OCI-LY7 (cell line): Measurements from ENCODE around the gene IL15RA. TPM values are rescaled to one million over a fixed set of nuclear protein-coding genes. Genes with fewer than 3 reads are reported as not detected.

Experiments used
- BruUV-seq: library from RNA; stranded (reverse); fragments of 400-500 nt; replicated peaks from 2 replicates; lab custom pipeline; 2021; lab: Mats Ljungman, UMichigan
- CTCF ChIA-PET: fragments of 300-600 bp; sonication (Branson Sonifier 250); formaldehyde crosslinking; loops from one replicate; lab custom pipeline; 2022; ENCODE audit warnings: antibody characterized with exemption; ENCODE audit not compliant: unreplicated experiment; lab: Charles Lee
- POLR2A ChIA-PET: fragments of 300-600 bp; sonication (Branson Sonifier 250); formaldehyde crosslinking; loops from one replicate; lab custom pipeline; 2022; ENCODE audit warnings: antibody characterized with exemption; lab: Charles Lee
- DNase-seq: peaks from one replicate; pipeline ENCODE4 v3.0.0-alpha.2; 2015; ENCODE audit warnings: low spot score
- H2AFZ ChIP-seq: fragments of 200-600 bp; sonication (generic), shearing (Covaris generic); 2 replicates; pipeline ENCODE4 v1.6.1; 2014; ENCODE audit warnings: mild to moderate bottlenecking, antibody characterized with exemption, low read length, moderate library complexity
- H3K27ac ChIP-seq: fragments of 200-600 bp; sonication (generic); 2 replicates; pipeline ENCODE4 v1.5.1; 2014; ENCODE audit warnings: mixed run types, low read depth, mild to moderate bottlenecking, moderate library complexity, low read length, inconsistent platforms; ENCODE audit not compliant: poor library complexity, severe bottlenecking
- H3K36me3 ChIP-seq: fragments of 200-600 bp; sonication (generic); 2 replicates; pipeline ENCODE4 v1.6.1; 2014; ENCODE audit warnings: mild to moderate bottlenecking, antibody characterized with exemption, low read length, moderate library complexity, mixed read lengths; ENCODE audit not compliant: insufficient read depth
- H3K4me1 ChIP-seq: fragments of 200-600 bp; sonication (generic); 2 replicates; pipeline ENCODE4 v1.5.1; 2014; ENCODE audit warnings: mild to moderate bottlenecking, low read length; ENCODE audit not compliant: insufficient read depth, poor library complexity, severe bottlenecking
- H3K4me2 ChIP-seq: fragments of 200-600 bp; sonication (generic); 2 replicates; pipeline ENCODE4 v1.6.1; 2014; ENCODE audit warnings: mild to moderate bottlenecking, low read length
- H3K4me3 ChIP-seq: fragments of 200-600 bp; sonication (generic); 2 replicates; pipeline ENCODE4 v1.5.1; 2014; ENCODE audit warnings: mild to moderate bottlenecking, low read depth, low read length; ENCODE audit not compliant: poor library complexity, severe bottlenecking
- H3K79me2 ChIP-seq: fragments of 200-600 bp; sonication (generic); 2 replicates; pipeline ENCODE4 v1.6.1; 2016; ENCODE audit warnings: low read depth, mild to moderate bottlenecking, low read length, moderate library complexity, mixed read lengths; ENCODE audit not compliant: insufficient read depth
- H3K9me2 ChIP-seq: fragments of 200-600 bp; sonication (generic); 2 replicates; pipeline ENCODE4 v1.6.1; 2016; ENCODE audit warnings: mild to moderate bottlenecking, low read length, mixed read lengths; ENCODE audit not compliant: insufficient read depth
- H3K9me3 ChIP-seq: fragments of 200-600 bp; sonication (generic); 2 replicates; pipeline ENCODE4 v1.6.1; 2014; ENCODE audit warnings: mild to moderate bottlenecking, mixed run types, low read length, mixed read lengths
- H4K20me1 ChIP-seq: fragments of 200-600 bp; sonication (generic); 2 replicates; pipeline ENCODE4 v1.6.1; 2014; ENCODE audit warnings: mild to moderate bottlenecking, antibody characterized with exemption, low read length, moderate library complexity, mixed read lengths; ENCODE audit not compliant: insufficient read depth
- CTCF ChIP-seq: fragments of 200-600 bp; sonication (generic); conservative IDR thresholded peaks from 2 replicates; pipeline ENCODE4 v1.5.1; 2014; ENCODE audit warnings: mild to moderate bottlenecking, antibody characterized with exemption, low read length, moderate library complexity, mixed read lengths
- EZH2phosphoT487 ChIP-seq: fragments of 200-600 bp; sonication (generic); IDR thresholded peaks from 2 replicates; pipeline ENCODE4 v1.6.1; 2018; ENCODE audit warnings: low read depth, borderline replicate concordance, mild to moderate bottlenecking, mixed run types, antibody characterized with exemption, low read length, moderate library complexity, mixed read lengths
- intact Hi-C: fragments of 100-400 bp; cut with micrococcal nuclease; formaldehyde crosslinking; loops from one replicate; pipeline ENCODE4 v1.10.0; 2022; ENCODE audit not compliant: unreplicated experiment
- total RNA-seq, 2 experiments: library from RNA; depleted of rRNA in 1 of 2; stranded (reverse); fragments of >200 nt in 1 of 2; shearing (Covaris generic) in 1 of 2; gene quantifications; 2 replicates each; pipeline ENCODE4 v1.2.3, GENCODE V29; 2014 to 2022

The IL15RA gene
- total RNA-seq, 2 experiments from 2014 or later: 5.9 to 14.5 TPM

- Histone ChIP-seq H2AFZ (no peak overlapping the region), H4K20me1 (no peaks in the 10 kb centered on the region), H3K4me2 (no peak overlapping the region), H3K9me3 (no peaks in the 10 kb centered on the region), H3K4me3 (no peak overlapping the region), H3K9me2 (no peaks in the 10 kb centered on the region), H3K79me2 (no peaks in the 10 kb centered on the region), H3K4me1 (no peaks in the 10 kb centered on the region), H3K27ac (no peak overlapping the region), H3K36me3 (no peaks in the 10 kb centered on the region)
- TF ChIP-seq EZH2phosphoT487 (no peak), CTCF (no peak)
- no TSS peak for BruUV-seq
- POLR2A ChIA-PET: interaction anchor here (0.6 to 0.8 kb wide), 2 partner anchors 25 to 121 kb away, joined by 3 to 7 read pairs; no protein-coding TSS in a partner anchor
- CTCF ChIA-PET: no interaction called here
- intact Hi-C loops: no loop called here
- DNase-seq: no peak
Measured at GRCh38 chr10:5951167-5951711, 26.1 kb downstream of the IL15RA start.

DNA sequence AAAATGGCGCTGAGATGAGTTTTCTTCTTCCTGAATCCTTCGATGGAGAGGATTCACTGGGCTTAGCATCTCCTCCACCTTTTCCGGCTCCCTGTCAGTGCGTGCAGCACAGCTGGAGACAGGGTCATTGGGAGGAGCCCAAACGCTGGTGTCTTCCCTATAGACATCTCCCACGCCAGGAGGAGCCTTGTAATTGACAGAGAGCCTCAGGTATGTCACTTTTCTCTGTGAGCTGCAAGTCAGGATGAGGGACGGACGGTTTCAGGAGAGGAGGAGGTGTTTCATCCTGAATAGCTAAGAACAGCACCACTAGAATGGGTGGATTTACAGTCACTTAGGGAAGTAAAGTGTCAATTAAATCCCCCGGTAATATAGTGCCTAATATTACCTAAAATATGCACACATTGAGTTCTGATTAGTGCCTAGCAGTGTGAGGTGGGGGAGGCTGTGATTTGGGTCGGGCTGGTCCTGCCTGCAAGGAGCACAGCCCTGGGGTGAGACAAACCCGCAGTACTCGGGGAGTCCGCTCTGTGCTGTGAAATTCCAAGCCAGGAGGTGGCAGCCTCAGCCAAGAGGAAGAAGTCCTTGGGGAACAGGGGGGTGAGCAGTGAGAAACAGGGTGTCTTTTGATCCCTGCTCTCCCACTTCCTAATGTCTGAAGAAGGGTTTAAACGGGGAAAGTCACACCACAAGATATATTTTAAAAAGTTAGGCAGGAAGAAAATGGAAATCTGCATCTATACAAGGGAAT, 28.2 kb downstream of the IL15RA start:
- Histone ChIP-seq H3K4me1 (no peaks in the 10 kb centered on the region), H3K4me2 (no peak overlapping the region), H3K36me3 (no peaks in the 10 kb centered on the region), H3K79me2 (no peaks in the 10 kb centered on the region), H3K9me3 (no peaks in the 10 kb centered on the region), H3K27ac (no peak overlapping the region), H2AFZ (no peak overlapping the region), H4K20me1 (no peaks in the 10 kb centered on the region), H3K9me2 (no peaks in the 10 kb centered on the region), H3K4me3 (no peak overlapping the region)
- CTCF ChIA-PET: no interaction called here
- intact Hi-C loops: loop anchor here (10.0 kb wide), 1 partner anchor 456 kb away; no protein-coding TSS in a partner anchor
- DNase-seq: peak; percentile 61
- TF ChIP-seq CTCF (peak; percentile 79), EZH2phosphoT487 (no peak)
- no TSS peak for BruUV-seq
- POLR2A ChIA-PET: no interaction called here

DNA sequence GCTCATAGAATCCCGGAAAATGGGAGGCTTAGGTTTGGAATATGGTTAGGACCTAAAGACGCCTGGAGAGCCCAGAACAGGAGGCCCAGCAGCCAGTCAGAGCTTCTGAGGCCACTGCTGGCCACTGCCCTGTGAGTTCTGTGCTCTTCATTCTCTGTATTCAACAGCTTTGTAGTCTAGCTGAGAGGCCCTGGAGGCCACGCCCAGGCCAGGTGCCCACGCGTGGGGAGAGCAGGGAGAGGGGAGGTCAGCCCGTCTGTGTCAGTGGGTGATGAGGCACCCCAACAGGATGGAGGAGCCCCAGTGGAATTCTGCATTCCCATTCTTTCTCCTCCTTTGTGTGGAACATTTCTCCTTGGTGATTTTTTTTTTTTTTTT, 29.1 kb downstream of the IL15RA start:
- intact Hi-C loops: loop anchor here (10.0 kb wide), 1 partner anchor 457 kb away; no protein-coding TSS in a partner anchor
- Histone ChIP-seq H4K20me1 (no peaks in the 10 kb centered on the region), H3K9me3 (no peaks in the 10 kb centered on the region), H3K4me3 (no peak overlapping the region), H3K36me3 (no peaks in the 10 kb centered on the region), H3K9me2 (no peaks in the 10 kb centered on the region), H3K27ac (no peak overlapping the region), H3K79me2 (no peaks in the 10 kb centered on the region), H3K4me1 (no peaks in the 10 kb centered on the region), H2AFZ (no peak overlapping the region), H3K4me2 (no peak overlapping the region)
- no peak for TF ChIP-seq EZH2phosphoT487
- no peak for TF ChIP-seq CTCF
- CTCF ChIA-PET: no interaction called here
- no TSS peak for BruUV-seq
- POLR2A ChIA-PET: no interaction called here
- no peak for DNase-seq
